H9 (cell line): ENCODE results near the gene DPT. TPM values are rescaled to one million over a fixed set of nuclear protein-coding genes. Genes with fewer than 3 reads are reported as not detected.

Experiments
- DNase-seq: peaks from one replicate; pipeline ENCODE4 v3.0.0-alpha.2; 2017
- H2AFZ ChIP-seq: one replicate; pipeline ENCODE4 v1.6.1; 2013; ENCODE audit warnings: mild to moderate bottlenecking, low read length, control low read depth, moderate library complexity
- H2AK5ac ChIP-seq: 2 replicates; pipeline ENCODE4 v1.6.1; 2013; ENCODE audit warnings: low read length, control low read depth, mixed read lengths; ENCODE audit not compliant: insufficient read length
- H2BK120ac ChIP-seq: one replicate; pipeline ENCODE4 v1.6.1; 2013; ENCODE audit warnings: low read depth, mild to moderate bottlenecking, low read length, control low read depth, inconsistent platforms; ENCODE audit not compliant: poor library complexity, severe bottlenecking
- H2BK12ac ChIP-seq: 2 replicates; pipeline ENCODE4 v1.6.1; 2013; ENCODE audit warnings: low read length, control low read depth, mixed read lengths, low read depth; ENCODE audit not compliant: insufficient read length
- H2BK15ac ChIP-seq: 2 replicates; pipeline ENCODE4 v1.6.1; 2013; ENCODE audit warnings: low read depth, low read length, control low read depth
- H2BK20ac ChIP-seq: one replicate; pipeline ENCODE4 v1.6.1; 2013; ENCODE audit warnings: low read depth, mild to moderate bottlenecking, low read length, control low read depth, inconsistent platforms; ENCODE audit not compliant: poor library complexity, severe bottlenecking
- H2BK5ac ChIP-seq: 2 replicates; pipeline ENCODE4 v1.6.1; 2013; ENCODE audit warnings: low read length, control low read depth, mixed read lengths; ENCODE audit not compliant: insufficient read length
- H3K14ac ChIP-seq: 2 replicates; pipeline ENCODE4 v1.6.1; 2013; ENCODE audit warnings: low read length, control low read depth; ENCODE audit not compliant: insufficient read depth
- H3K18ac ChIP-seq: 2 replicates; pipeline ENCODE4 v1.6.1; 2013; ENCODE audit warnings: low read depth, mild to moderate bottlenecking, mixed read lengths, low read length, control low read depth; ENCODE audit not compliant: insufficient read length
- H3K23ac ChIP-seq: 2 replicates; pipeline ENCODE4 v1.6.1; 2013; ENCODE audit warnings: low read length, control low read depth, mixed read lengths, low read depth; ENCODE audit not compliant: insufficient read length
- H3K23me2 ChIP-seq: 2 replicates; pipeline ENCODE4 v1.6.1; 2013; ENCODE audit warnings: low read depth, mild to moderate bottlenecking, mixed read lengths, low read length, control low read depth; ENCODE audit not compliant: insufficient read length, poor library complexity, severe bottlenecking
- H3K27ac ChIP-seq: 2 replicates; pipeline ENCODE4 v1.5.1; 2013; ENCODE audit warnings: low read length, control low read depth, mixed read lengths, low read depth; ENCODE audit not compliant: insufficient read length
- H3K27me3 ChIP-seq: 2 replicates; pipeline ENCODE4 v1.6.1; 2013; ENCODE audit warnings: low read length, control low read depth, inconsistent platforms; ENCODE audit not compliant: insufficient read depth
- H3K4ac ChIP-seq: 2 replicates; pipeline ENCODE4 v1.6.1; 2013; ENCODE audit warnings: low read depth, mild to moderate bottlenecking, control low read depth, inconsistent platforms, low read length, moderate library complexity
- H3K4me1 ChIP-seq: 2 replicates; pipeline ENCODE4 v1.6.1; 2013; ENCODE audit warnings: low read length, control low read depth, inconsistent platforms; ENCODE audit not compliant: insufficient read depth
- H3K4me2 ChIP-seq: 2 replicates; pipeline ENCODE4 v1.6.1; 2013; ENCODE audit warnings: low read length, control low read depth, mixed read lengths; ENCODE audit not compliant: insufficient read length, insufficient read depth
- H3K56ac ChIP-seq: 2 replicates; pipeline ENCODE4 v1.6.1; 2013; ENCODE audit warnings: low read depth, mild to moderate bottlenecking, mixed read lengths, low read length, control low read depth; ENCODE audit not compliant: insufficient read length
- H3K79me1 ChIP-seq: 2 replicates; pipeline ENCODE4 v1.6.1; 2013; ENCODE audit warnings: low read depth, mild to moderate bottlenecking, moderate library complexity, low read length, control low read depth, inconsistent platforms; ENCODE audit not compliant: insufficient read depth, poor library complexity, severe bottlenecking
- H3K79me2 ChIP-seq: 2 replicates; pipeline ENCODE4 v1.6.1; 2013; ENCODE audit warnings: low read length, control low read depth, inconsistent platforms; ENCODE audit not compliant: insufficient read depth
- H3K9ac ChIP-seq: 2 replicates; pipeline ENCODE4 v1.6.1; 2013; ENCODE audit warnings: low read length, control low read depth, mixed read lengths; ENCODE audit not compliant: insufficient read length; ENCODE audit errors: extremely low read depth
- H3K9me3 ChIP-seq: one replicate; pipeline ENCODE4 v1.6.1; 2013; ENCODE audit warnings: low read depth, low read length, inconsistent platforms; ENCODE audit not compliant: control insufficient read depth
- H3T11ph ChIP-seq: one replicate; pipeline ENCODE4 v1.6.1; 2013; ENCODE audit warnings: mild to moderate bottlenecking, low read length, control low read depth, inconsistent platforms
- H4K20me1 ChIP-seq: one replicate; pipeline ENCODE4 v1.6.1; 2013; ENCODE audit not compliant: control insufficient read depth, insufficient read length, insufficient read depth
- H4K5ac ChIP-seq: 2 replicates; pipeline ENCODE4 v1.6.1; 2013; ENCODE audit warnings: low read depth, mild to moderate bottlenecking, mixed read lengths, low read length, control low read depth; ENCODE audit not compliant: insufficient read length
- H4K8ac ChIP-seq: replicated peaks from 2 replicates; pipeline ENCODE4 v1.6.1; 2013; ENCODE audit warnings: low read length, control low read depth, mixed read lengths, low read depth; ENCODE audit not compliant: insufficient read length
- H4K91ac ChIP-seq: 2 replicates; pipeline ENCODE4 v1.6.1; 2013; ENCODE audit warnings: low read depth, mild to moderate bottlenecking, moderate library complexity, mixed read lengths, low read length, control low read depth; ENCODE audit not compliant: insufficient read length
- H3K27ac Mint-ChIP-seq, 3 experiments: 2 replicates in 2 of 3; 3 replicates in 1 of 3; pipeline ENCODE4 v1.8.0; 2020 to 2021; ENCODE audit warnings: mixed read lengths in 3 of 3, mild to moderate bottlenecking in 1 of 3, moderate library complexity in 1 of 3
- H3K27me3 Mint-ChIP-seq: 2 replicates; pipeline ENCODE4 v1.8.0; 2021; ENCODE audit warnings: low read depth, mild to moderate bottlenecking, moderate library complexity, mixed read lengths
- H3K36me3 Mint-ChIP-seq, 3 experiments: 2 replicates in 2 of 3; 3 replicates in 1 of 3; pipeline ENCODE4 v1.8.0; 2020 to 2021; ENCODE audit warnings: low read depth in 3 of 3, mixed read lengths in 3 of 3; ENCODE audit not compliant: insufficient read depth in 1 of 3
- H3K4me1 Mint-ChIP-seq, 2 experiments: 2 replicates each; pipeline ENCODE4 v1.8.0; 2020; ENCODE audit warnings: mixed read lengths in 2 of 2
- H3K4me3 Mint-ChIP-seq, 2 experiments: 2 replicates in 1 of 2; 3 replicates in 1 of 2; pipeline ENCODE4 v1.8.0; 2020 to 2021; ENCODE audit warnings: mild to moderate bottlenecking in 2 of 2, mixed read lengths in 2 of 2, moderate library complexity in 1 of 2
- H3K9me3 Mint-ChIP-seq, 2 experiments: 2 replicates in 1 of 2; 3 replicates in 1 of 2; pipeline ENCODE4 v1.8.0; 2020; ENCODE audit warnings: mild to moderate bottlenecking in 2 of 2, mixed read lengths in 2 of 2, moderate library complexity in 1 of 2
- WGBS: extraction: QIAGEN DNeasy Blood & Tissue Kit; methylation state at CpG from one replicate; pipeline ENCODE4 v1.1.7; 2013; ENCODE audit warnings: missing lambda C conversion rate, low lambda C conversion rate, mixed read lengths; ENCODE audit not compliant: insufficient read length; ENCODE audit errors: extremely low coverage; 5-methylcytosine and 5-hydroxymethylcytosine counted together
- total RNA-seq: library from RNA; stranded (reverse); gene quantifications from 2 replicates; pipeline ENCODE4 v1.2.1, GENCODE V29; 2021
- TF ChIP-seq, protein P1 (sequence below): fragments of 200-600 bp; sonication (generic); conservative IDR thresholded peaks from 3 replicates; pipeline ENCODE4 v1.8.0; 2021; ENCODE audit warnings: antibody characterized with exemption, mild to moderate bottlenecking

Gene DPT
- total RNA-seq, 1 experiment from 2014 or later: not detected

DNA sequence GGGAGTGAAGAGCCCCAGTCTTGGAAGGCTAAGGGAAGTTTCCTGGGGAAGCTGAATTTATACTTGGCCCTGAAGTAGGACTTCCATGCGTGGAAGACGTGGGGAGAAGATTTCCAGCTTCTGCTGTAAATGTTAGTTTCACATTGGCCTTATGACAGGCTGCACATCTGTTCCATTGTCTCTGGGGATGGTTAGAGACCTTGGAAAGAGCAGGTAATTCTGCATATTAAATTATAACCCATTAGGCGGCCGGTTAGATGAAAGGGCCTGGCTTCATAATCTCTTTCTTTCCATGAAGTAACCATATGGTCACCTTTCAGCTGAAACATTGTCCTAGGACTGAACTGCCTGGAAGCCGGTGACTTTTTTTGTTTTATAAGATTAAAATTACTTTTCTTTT lies 37.5 kb downstream of the DPT start:
- Mint-ChIP-seq H3K9me3 (no peaks in the 10 kb centered on the region), H3K36me3 (no peaks in the 10 kb centered on the region), H3K4me1 (peaks cover 4 to 7% of the 10 kb centered on the region in 2 experiments), H3K4me3 (no peak overlapping the region), H3K27ac (no peak overlapping the region), H3K27me3 (no peaks in the 10 kb centered on the region; the same call in 1 of the 2 replicates)
- H3K4ac ChIP-seq: no peak overlapping the region
- H3K27ac ChIP-seq: no peak overlapping the region
- no peak overlapping the region for H4K5ac ChIP-seq
- no peak overlapping the region for H3K23ac ChIP-seq
- H3K18ac ChIP-seq: no peak overlapping the region
- H2BK5ac ChIP-seq: no peak overlapping the region
- H2BK120ac ChIP-seq: no peak overlapping the region
- no peak overlapping the region for H2AFZ ChIP-seq
- TF ChIP-seq, protein P1, sequence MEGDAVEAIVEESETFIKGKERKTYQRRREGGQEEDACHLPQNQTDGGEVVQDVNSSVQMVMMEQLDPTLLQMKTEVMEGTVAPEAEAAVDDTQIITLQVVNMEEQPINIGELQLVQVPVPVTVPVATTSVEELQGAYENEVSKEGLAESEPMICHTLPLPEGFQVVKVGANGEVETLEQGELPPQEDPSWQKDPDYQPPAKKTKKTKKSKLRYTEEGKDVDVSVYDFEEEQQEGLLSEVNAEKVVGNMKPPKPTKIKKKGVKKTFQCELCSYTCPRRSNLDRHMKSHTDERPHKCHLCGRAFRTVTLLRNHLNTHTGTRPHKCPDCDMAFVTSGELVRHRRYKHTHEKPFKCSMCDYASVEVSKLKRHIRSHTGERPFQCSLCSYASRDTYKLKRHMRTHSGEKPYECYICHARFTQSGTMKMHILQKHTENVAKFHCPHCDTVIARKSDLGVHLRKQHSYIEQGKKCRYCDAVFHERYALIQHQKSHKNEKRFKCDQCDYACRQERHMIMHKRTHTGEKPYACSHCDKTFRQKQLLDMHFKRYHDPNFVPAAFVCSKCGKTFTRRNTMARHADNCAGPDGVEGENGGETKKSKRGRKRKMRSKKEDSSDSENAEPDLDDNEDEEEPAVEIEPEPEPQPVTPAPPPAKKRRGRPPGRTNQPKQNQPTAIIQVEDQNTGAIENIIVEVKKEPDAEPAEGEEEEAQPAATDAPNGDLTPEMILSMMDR: no peak
- no CpG with 5 or more reads among the region's 5 CpGs for WGBS
- no peak overlapping the region for H3K56ac ChIP-seq
- H3K23me2 ChIP-seq: no peaks in the 10 kb centered on the region
- no peaks in the 10 kb centered on the region for H3K4me1 ChIP-seq
- no peak overlapping the region for H2BK20ac ChIP-seq
- no peak for DNase-seq
- no peaks in the 10 kb centered on the region for H3K79me1 ChIP-seq
- H4K8ac ChIP-seq: no peak overlapping the region
- H3K9ac ChIP-seq: no peak overlapping the region
- no peaks in the 10 kb centered on the region for H3K9me3 ChIP-seq
- no peak overlapping the region for H2BK12ac ChIP-seq
- H2BK15ac ChIP-seq: no peak overlapping the region
- H3K4me2 ChIP-seq: no peak overlapping the region
- H2AK5ac ChIP-seq: no peak overlapping the region
- no peaks in the 10 kb centered on the region for H3K27me3 ChIP-seq
- H3T11ph ChIP-seq: no peak overlapping the region
- no peak overlapping the region for H4K91ac ChIP-seq
- H3K79me2 ChIP-seq: no peaks in the 10 kb centered on the region
- no peaks in the 10 kb centered on the region for H4K20me1 ChIP-seq
- H3K14ac ChIP-seq: no peak overlapping the region
